H1 (cell line): ENCODE results near the gene RCL1. TPM values are rescaled to one million over a fixed set of nuclear protein-coding genes. Genes with fewer than 3 reads are reported as not detected.
A peak's percentile ranks its signal among the peaks of the same experiment; 100 is the strongest.

Experiments
- CTCF ChIA-PET: fragments of 300-600 bp; sonication (Branson Sonifier 250); formaldehyde crosslinking; loops from one replicate; lab custom pipeline; 2021; ENCODE audit not compliant: partially characterized antibody; lab: Charles Lee
- POLR2A ChIA-PET: fragments of 300-600 bp; sonication (Branson Sonifier 250); formaldehyde crosslinking; loops from one replicate; lab custom pipeline; 2021; ENCODE audit warnings: inconsistent platforms; ENCODE audit not compliant: partially characterized antibody; lab: Charles Lee
- DNase-seq, 2 experiments: peaks; one replicate each; pipeline versions ENCODE4 v3.0.0 to v3.0.0-alpha.2; 2010 to 2022; ENCODE audit warnings: low spot score in 2 of 2, low read depth in 1 of 2, mixed read lengths in 1 of 2
- FAIRE-seq: peaks from 2 replicates; lab custom pipeline; 2011; peaks lifted over from hg19 to GRCh38; lab: Jason Lieb, UNC
- H2AFZ ChIP-seq: 2 replicates; pipeline ENCODE4 v1.8.1; 2012; ENCODE audit warnings: low read length, inconsistent platforms
- H2AK5ac ChIP-seq: 2 replicates; pipeline ENCODE4 v1.6.1; 2013; ENCODE audit warnings: low read depth, low read length
- H2BK120ac ChIP-seq: replicated peaks from 2 replicates; pipeline ENCODE3; 2013; ENCODE audit warnings: low read depth, low read length, inconsistent platforms
- H2BK12ac ChIP-seq: 2 replicates; pipeline ENCODE4 v1.6.1; 2013; ENCODE audit warnings: low read depth, low read length
- H2BK15ac ChIP-seq: 2 replicates; pipeline ENCODE4 v1.6.1; 2013; ENCODE audit warnings: low read length
- H2BK20ac ChIP-seq: 2 replicates; pipeline ENCODE4 v1.6.1; 2013; ENCODE audit warnings: low read length
- H2BK5ac ChIP-seq: 2 replicates; pipeline ENCODE4 v1.6.1; 2013; ENCODE audit warnings: low read depth, low read length
- H3K14ac ChIP-seq: 2 replicates; pipeline ENCODE4 v1.6.1; 2013; ENCODE audit warnings: inconsistent platforms; ENCODE audit not compliant: insufficient read length
- H3K18ac ChIP-seq: 2 replicates; pipeline ENCODE4 v1.6.1; 2013; ENCODE audit warnings: low read length; ENCODE audit errors: extremely low read depth
- H3K23ac ChIP-seq: 2 replicates; pipeline ENCODE4 v1.6.1; 2013; ENCODE audit warnings: inconsistent platforms; ENCODE audit not compliant: insufficient read length
- H3K23me2 ChIP-seq: 2 replicates; pipeline ENCODE4 v1.6.1; 2013; ENCODE audit warnings: low read depth, low read length
- H3K27ac ChIP-seq: 2 replicates; pipeline ENCODE4 v1.6.1; 2011; ENCODE audit warnings: low read depth, low read length, inconsistent platforms
- H3K27me3 ChIP-seq, 4 experiments: replicated peaks in 1 of 4; 1 replicate in 1 of 4; 2 replicates in 3 of 4; pipeline versions ENCODE4 v1.6.1 to v1.8.1; 2011 to 2013; ENCODE audit warnings: low read length in 3 of 4, mild to moderate bottlenecking in 3 of 4, inconsistent platforms in 2 of 4, mixed read lengths in 2 of 4, moderate library complexity in 1 of 4; ENCODE audit not compliant: control insufficient read depth in 3 of 4, insufficient read depth in 3 of 4; ENCODE audit errors: extremely low read depth in 1 of 4
- H3K36me3 ChIP-seq, 4 experiments: 2 replicates each; pipeline versions ENCODE4 v1.6.1 to v1.8.1; 2011 to 2013; ENCODE audit warnings: mild to moderate bottlenecking in 4 of 4, low read length in 3 of 4, moderate library complexity in 2 of 4, control low read depth in 1 of 4, inconsistent platforms in 1 of 4; ENCODE audit not compliant: insufficient read depth in 4 of 4, control insufficient read depth in 2 of 4
- H3K4ac ChIP-seq: replicated peaks from 2 replicates; pipeline ENCODE3; 2013; ENCODE audit warnings: low read length, low read depth, mixed read lengths, inconsistent platforms; ENCODE audit not compliant: insufficient read length
- H3K4me1 ChIP-seq, 4 experiments: replicated peaks in 1 of 4; 1 replicate in 1 of 4; 2 replicates in 3 of 4; pipeline versions ENCODE4 v1.6.1 to v1.8.1; 2011 to 2013; ENCODE audit warnings: low read length in 3 of 4, inconsistent platforms in 2 of 4, mixed read lengths in 1 of 4; ENCODE audit not compliant: insufficient read depth in 4 of 4, control insufficient read depth in 3 of 4
- H3K4me2 ChIP-seq, 2 experiments: 2 replicates each; pipeline versions ENCODE4 v1.6.1 to v1.8.1; 2011 to 2013; ENCODE audit warnings: low read depth in 2 of 2, low read length in 2 of 2, control low read depth in 1 of 2, inconsistent platforms in 1 of 2, mild to moderate bottlenecking in 1 of 2; ENCODE audit not compliant: insufficient read depth in 1 of 2
- H3K4me3 ChIP-seq, 4 experiments: fragments of 200-600, 300-600 bp in 1 of 4; sonication (generic), shearing (Covaris generic), sonication (Bioruptor Twin) in 1 of 4; 2 replicates each; pipeline versions ENCODE4 v1.5.1 to v1.8.1; 2011 to 2016; ENCODE audit warnings: low read length in 4 of 4, low read depth in 3 of 4, control low read depth in 2 of 4, inconsistent platforms in 2 of 4, mild to moderate bottlenecking in 2 of 4, mixed read lengths in 1 of 4, moderate library complexity in 1 of 4; ENCODE audit not compliant: insufficient read depth in 2 of 4; ENCODE audit errors: extremely low read depth in 1 of 4
- H3K56ac ChIP-seq: replicated peaks from 2 replicates; pipeline ENCODE3; 2013; ENCODE audit warnings: low read depth, mild to moderate bottlenecking, mixed read lengths, low read length, inconsistent platforms; ENCODE audit not compliant: insufficient read length
- H3K79me1 ChIP-seq: 2 replicates; pipeline ENCODE4 v1.6.1; 2013; ENCODE audit warnings: low read depth, low read length, control low read depth
- H3K79me2 ChIP-seq, 2 experiments: 2 replicates each; pipeline versions ENCODE4 v1.6.1 to v1.8.1; 2012 to 2013; ENCODE audit warnings: low read length in 2 of 2, mild to moderate bottlenecking in 2 of 2, inconsistent platforms in 1 of 2; ENCODE audit not compliant: insufficient read depth in 2 of 2, control insufficient read depth in 1 of 2
- H3K9ac ChIP-seq, 4 experiments: replicated peaks in 1 of 4; 1 replicate in 1 of 4; 2 replicates in 3 of 4; pipeline versions ENCODE4 v1.6.1 to v1.8.1; 2011 to 2013; ENCODE audit warnings: low read depth in 3 of 4, low read length in 3 of 4, control low read depth in 2 of 4, mild to moderate bottlenecking in 2 of 4, moderate library complexity in 2 of 4, inconsistent platforms in 1 of 4; ENCODE audit errors: extremely low read depth in 1 of 4
- H3K9me3 ChIP-seq, 2 experiments: 2 replicates each; pipeline versions ENCODE4 v1.6.1 to v1.8.1; 2012 to 2013; ENCODE audit warnings: mild to moderate bottlenecking in 2 of 2, moderate library complexity in 2 of 2, control low read depth in 1 of 2, inconsistent platforms in 1 of 2, low read depth in 1 of 2, low read length in 1 of 2, mixed read lengths in 1 of 2; ENCODE audit not compliant: insufficient read depth in 2 of 2
- H4K20me1 ChIP-seq, 2 experiments: replicated peaks in 1 of 2; 2 replicates each; pipeline versions ENCODE3 to v1.8.1; 2011 to 2013; ENCODE audit warnings: inconsistent platforms in 2 of 2, low read length in 2 of 2, mild to moderate bottlenecking in 1 of 2; ENCODE audit not compliant: insufficient read depth in 2 of 2, control insufficient read depth in 1 of 2
- H4K5ac ChIP-seq: 2 replicates; pipeline ENCODE4 v1.6.1; 2013; ENCODE audit warnings: low read length, low read depth, mixed read lengths, inconsistent platforms; ENCODE audit not compliant: insufficient read length
- H4K8ac ChIP-seq: 2 replicates; pipeline ENCODE4 v1.8.0; 2013; ENCODE audit warnings: mild to moderate bottlenecking, moderate library complexity, low read length, inconsistent platforms; ENCODE audit not compliant: insufficient read depth; ENCODE audit errors: extremely low read depth
- H4K91ac ChIP-seq: replicated peaks from 2 replicates; pipeline ENCODE3; 2013; ENCODE audit warnings: low read length, mixed read lengths, inconsistent platforms; ENCODE audit not compliant: insufficient read length
- ASH2L ChIP-seq: fragments of 200-600, 300-600 bp; sonication (generic); IDR thresholded peaks from one replicate; pipeline ENCODE4 v1.7.1; 2017; ENCODE audit warnings: low read length
- RAD21 ChIP-seq, 2 experiments: IDR thresholded peaks in 1 of 2; conservative IDR thresholded peaks in 1 of 2; 2 replicates each; pipeline ENCODE4 v1.6.1; 2011; ENCODE audit warnings: low read depth in 2 of 2, low read length in 2 of 2, improper control_type of control experiment in 1 of 2, inconsistent platforms in 1 of 2, mild to moderate bottlenecking in 1 of 2, moderate library complexity in 1 of 2
- WGBS, 2 experiments: shearing (Covaris generic) in 1 of 2; methylation state at CpG; one replicate each; pipeline versions ENCODE4 v1.1.6 to v1.1.7; 2013 to 2015; ENCODE audit warnings: low lambda C conversion rate in 2 of 2, mixed read lengths in 2 of 2, inconsistent platforms in 1 of 2, low coverage in 1 of 2, missing lambda C conversion rate in 1 of 2; ENCODE audit not compliant: insufficient replicate concordance in 2 of 2, insufficient coverage in 1 of 2, insufficient read length in 1 of 2; ENCODE audit errors: extremely low coverage in 1 of 2, missing lambda C conversion rate in 1 of 2; 5-methylcytosine and 5-hydroxymethylcytosine counted together
- polyA plus RNA-seq, 7 experiments: library from polyadenylated mRNA; depleted of rRNA in 3 of 7; stranded (reverse) in 5 of 7; unstranded in 2 of 7; fragments of >200 nt in 5 of 7; fragments of 200-250 nt in 2 of 7; gene quantifications; 1 replicate in 5 of 7; 2 replicates in 1 of 7; 4 replicates in 1 of 7; pipeline versions ENCODE4 v1.2.1 to v1.2.3, GENCODE V29; 2011 to 2013; ENCODE audit warnings: missing spikeins in 2 of 7, mixed read lengths in 2 of 7
- total RNA-seq: library from RNA; stranded (reverse); fragmentation: NEBNext Ultra II Directional; extraction: Animal tissue kit (Norgen Biotek cat#: 25700); gene quantifications from 2 replicates; pipeline ENCODE4 v1.2.1, GENCODE V29; 2021

RCL1 gene
- total and polyA plus RNA-seq, 2 of the 8 experiments (the other 6 are each of a cell fraction or from before 2014, with no cell fraction given), result 21.0 to 29.5 TPM

DNA sequence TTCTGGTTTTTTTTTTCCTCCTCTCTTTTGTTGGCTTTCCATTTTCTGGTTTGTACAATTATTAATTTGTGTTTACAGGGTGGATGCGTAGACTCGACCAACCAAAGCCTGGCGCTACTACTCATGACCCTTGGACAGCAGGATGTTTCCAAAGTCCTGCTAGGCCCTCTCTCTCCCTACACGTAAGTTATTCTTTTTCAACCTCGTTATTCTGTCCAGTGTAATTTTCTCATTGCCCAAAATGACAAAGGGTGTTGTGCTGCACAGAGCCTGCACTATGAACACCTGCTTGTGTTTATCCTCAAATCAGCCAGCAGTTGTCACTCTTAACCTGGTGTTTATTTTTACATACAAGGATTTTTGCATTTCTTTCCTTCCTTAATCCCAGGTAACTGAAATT lies 56.6 kb downstream of the RCL1 start:
- H3K27me3 ChIP-seq, result no peaks in the 10 kb centered on the region
- H2AK5ac ChIP-seq, result no peak overlapping the region
- H4K8ac ChIP-seq, result no peak overlapping the region
- DNase-seq, result no peak
- no peak overlapping the region for H2BK120ac ChIP-seq
- H2BK20ac ChIP-seq, result no peak overlapping the region
- H3K27ac ChIP-seq, result no peak overlapping the region
- no peak overlapping the region for H3K4ac ChIP-seq
- H4K5ac ChIP-seq, result no peak overlapping the region
- CTCF ChIA-PET, result interaction anchor here (1.5 to 2.8 kb wide), 2 partner anchors 75 to 139 kb away, joined by 4 to 17 read pairs; no protein-coding TSS in a partner anchor
- peaks cover 5 to 49% (median 19%) of the 10 kb centered on the region in 4 experiments for H3K36me3 ChIP-seq
- H2BK5ac ChIP-seq, result no peak overlapping the region
- TF ChIP-seq ASH2L, result no peak
- TF ChIP-seq RAD21 (IDR thresholded peaks at IDR 0.05 in 1 of 2, conservative IDR thresholded peaks at IDR 0.05 in 1 of 2; ENCODE audit: low read depth in 2 of 2, low read length in 2 of 2), result peak in 1 of 2 experiments; percentile 24; a peak in 1 of 4 replicates
- TF ChIP-seq, all 59 proteins: peak for 1
- POLR2A ChIA-PET, result interaction anchor here (0.6 kb wide), 1 partner anchor 37 kb away, joined by 3 read pairs; no protein-coding TSS in a partner anchor
- Histone ChIP-seq H3K79me1 (0 out of 2 replicates have a peak, but pooled peaks cover 5% of the 10 kb centered on the region), H2AFZ (no peak overlapping the region), H3K56ac (no peak overlapping the region), H3K79me2 (no peaks in the 10 kb centered on the region), H3K14ac (no peak overlapping the region), H2BK15ac (no peak overlapping the region), H3K18ac (no peak overlapping the region), H3K4me3 (no peak overlapping the region), H4K91ac (no peak overlapping the region), H3K23ac (no peak overlapping the region), H3K9me3 (no peaks in the 10 kb centered on the region), H3K9ac (no peak overlapping the region), H3K4me1 (peaks cover 0 to 2% (median 0%) of the 10 kb centered on the region in 4 experiments; a peak in 2 of 7 replicates), H3K23me2 (no peaks in the 10 kb centered on the region), H4K20me1 (peaks cover 2% of the 10 kb centered on the region in 2 experiments), H2BK12ac (no peak overlapping the region), H3K4me2 (no peak overlapping the region)
- WGBS, 2 experiments, result 95% methylated on average over 5 of the region's 5 CpGs; no CpG with 5 or more reads in 1 of the 2 experiments
- no peak for FAIRE-seq
